ENCODE data around the gene LILRA5. TPM values are rescaled to one million over a fixed set of nuclear protein-coding genes. Genes with fewer than 3 reads are reported as not detected.
"Not testable (repeated sequence)": the region's sequence is repeated elsewhere in the genome, so short reads cannot be mapped to it uniquely, and the experiment has no call there.

LILRA5 gene
- total and polyA plus RNA-seq, 5 donors from 2014 or later = 0.67 TPM; not detected in 4

- H3K36me3 Mint-ChIP-seq; H3K27ac Mint-ChIP-seq; H3K27ac ChIP-seq (ENCODE audit: insufficient read depth, low read length, poor library complexity, severe bottlenecking); H3K9me3 ChIP-seq (ENCODE audit: control insufficient read depth in 2 of 2, low read length in 2 of 2); H3K27me3 ChIP-seq (ENCODE audit: control insufficient read depth, insufficient read depth, low read length); DNase-seq; H3K4me1 ChIP-seq (ENCODE audit: control insufficient read depth, insufficient read depth, low read length, poor library complexity, severe bottlenecking); H3K4me3 ChIP-seq (ENCODE audit: low read depth, low read length); H3K4me1 Mint-ChIP-seq; H3K9me3 Mint-ChIP-seq; H3K36me3 ChIP-seq (ENCODE audit: control insufficient read depth, insufficient read depth, low read length); ATAC-seq (ENCODE audit: low read depth in 2 of 2): not testable (repeated sequence)
- peak overlapping the region in 1 of 4 donors; percentile 38 for H3K4me3 Mint-ChIP-seq
- H3K27me3 Mint-ChIP-seq = peaks cover 25% of the 10 kb centered on the region
Observed at GRCh38 chr19:54278056-54278455, 34.9 kb downstream of the LILRA5 start.

GRCh38 chr19:54277111-54277615 is 35.8 kb downstream of the LILRA5 start:
- H3K4me1 Mint-ChIP-seq; H3K9me3 Mint-ChIP-seq; H3K4me1 ChIP-seq (ENCODE audit: control insufficient read depth, insufficient read depth, low read length, poor library complexity, severe bottlenecking); H3K27ac ChIP-seq (ENCODE audit: insufficient read depth, low read length, poor library complexity, severe bottlenecking); H3K4me3 ChIP-seq (ENCODE audit: low read depth, low read length); H3K27ac Mint-ChIP-seq; H3K36me3 ChIP-seq (ENCODE audit: control insufficient read depth, insufficient read depth, low read length); H3K36me3 Mint-ChIP-seq; DNase-seq; ATAC-seq (ENCODE audit: low read depth in 2 of 2); H3K9me3 ChIP-seq (ENCODE audit: control insufficient read depth in 2 of 2, low read length in 2 of 2); H3K4me3 Mint-ChIP-seq; H3K27me3 ChIP-seq (ENCODE audit: control insufficient read depth, insufficient read depth, low read length): not testable (repeated sequence)
- H3K27me3 Mint-ChIP-seq = peaks cover 22% of the 10 kb centered on the region

- no peaks in the 10 kb centered on the region for H3K4me1 Mint-ChIP-seq
Observed at GRCh38 chr19:54275951-54276350, 37.0 kb downstream of the LILRA5 start.

GRCh38 chr19:54274516-54274915 is 38.5 kb downstream of the LILRA5 start:
- not testable (repeated sequence) for H3K27me3 ChIP-seq (ENCODE audit: control insufficient read depth, insufficient read depth, low read length); H3K9me3 Mint-ChIP-seq; H3K36me3 Mint-ChIP-seq; H3K4me3 ChIP-seq (ENCODE audit: low read depth, low read length); H3K4me3 Mint-ChIP-seq; H3K27ac ChIP-seq (ENCODE audit: insufficient read depth, low read length, poor library complexity, severe bottlenecking); H3K27ac Mint-ChIP-seq; ATAC-seq (ENCODE audit: low read depth in 2 of 2); DNase-seq; H3K4me1 Mint-ChIP-seq; H3K4me1 ChIP-seq (ENCODE audit: control insufficient read depth, insufficient read depth, low read length, poor library complexity, severe bottlenecking); H3K9me3 ChIP-seq (ENCODE audit: control insufficient read depth in 2 of 2, low read length in 2 of 2); H3K36me3 ChIP-seq (ENCODE audit: control insufficient read depth, insufficient read depth, low read length)
- H3K27me3 Mint-ChIP-seq = peaks cover 21% of the 10 kb centered on the region

More at GRCh38 chr19:54275951-54276350, 37.0 kb downstream of the LILRA5 start:
- Histone ChIP-seq H3K27ac (ENCODE audit: insufficient read depth, low read length, poor library complexity, severe bottlenecking) (no peak overlapping the region), H3K4me1 (ENCODE audit: control insufficient read depth, insufficient read depth, low read length, poor library complexity, severe bottlenecking) (no peaks in the 10 kb centered on the region), H3K27me3 (ENCODE audit: control insufficient read depth, insufficient read depth, low read length) (peaks cover 1% of the 10 kb centered on the region), H3K36me3 (ENCODE audit: control insufficient read depth, insufficient read depth, low read length) (no peaks in the 10 kb centered on the region), H3K9me3 (ENCODE audit: control insufficient read depth in 2 of 2, low read length in 2 of 2) (no peaks in the 10 kb centered on the region), H3K4me3 (ENCODE audit: low read depth, low read length) (no peak overlapping the region)
- Mint-ChIP-seq H3K27me3 (peaks cover 19% of the 10 kb centered on the region), H3K27ac (no peak overlapping the region), H3K36me3 (no peaks in the 10 kb centered on the region), H3K4me3 (no peak overlapping the region), H3K9me3 (no peaks in the 10 kb centered on the region)
- ATAC-seq (ENCODE audit: low read depth in 2 of 2) (no peak), DNase-seq (no peak)

GRCh38 chr19:54273821-54274220 is 39.1 kb downstream of the LILRA5 start:
- no peaks in the 10 kb centered on the region for H3K36me3 Mint-ChIP-seq
- H3K4me3 Mint-ChIP-seq = no peak overlapping the region
- ATAC-seq (ENCODE audit: low read depth in 2 of 2) (no peak), DNase-seq (no peak)
- H3K9me3 Mint-ChIP-seq = no peaks in the 10 kb centered on the region
- no peak overlapping the region for H3K27ac ChIP-seq (ENCODE audit: insufficient read depth, low read length, poor library complexity, severe bottlenecking)
- no peak overlapping the region for H3K4me3 ChIP-seq (ENCODE audit: low read depth, low read length)
- no peaks in the 10 kb centered on the region for H3K4me1 ChIP-seq (ENCODE audit: control insufficient read depth, insufficient read depth, low read length, poor library complexity, severe bottlenecking)
- no peaks in the 10 kb centered on the region for H3K36me3 ChIP-seq (ENCODE audit: control insufficient read depth, insufficient read depth, low read length)
- no peak overlapping the region for H3K27ac Mint-ChIP-seq
- H3K27me3 Mint-ChIP-seq = peaks cover 21% of the 10 kb centered on the region
- H3K4me1 Mint-ChIP-seq = no peaks in the 10 kb centered on the region
- no peaks in the 10 kb centered on the region for H3K9me3 ChIP-seq (ENCODE audit: control insufficient read depth in 2 of 2, low read length in 2 of 2)
- peaks cover 1% of the 10 kb centered on the region for H3K27me3 ChIP-seq (ENCODE audit: control insufficient read depth, insufficient read depth, low read length)

- not testable (repeated sequence) for H3K9me3 ChIP-seq (ENCODE audit: control insufficient read depth in 2 of 2, low read length in 2 of 2); H3K27me3 ChIP-seq (ENCODE audit: control insufficient read depth, insufficient read depth, low read length); DNase-seq; ATAC-seq (ENCODE audit: low read depth in 2 of 2); H3K4me3 Mint-ChIP-seq; H3K27ac ChIP-seq (ENCODE audit: insufficient read depth, low read length, poor library complexity, severe bottlenecking); H3K36me3 ChIP-seq (ENCODE audit: control insufficient read depth, insufficient read depth, low read length); H3K27ac Mint-ChIP-seq; H3K4me1 Mint-ChIP-seq; H3K4me1 ChIP-seq (ENCODE audit: control insufficient read depth, insufficient read depth, low read length, poor library complexity, severe bottlenecking); H3K9me3 Mint-ChIP-seq; H3K36me3 Mint-ChIP-seq; H3K4me3 ChIP-seq (ENCODE audit: low read depth, low read length)
- peaks cover 21% of the 10 kb centered on the region for H3K27me3 Mint-ChIP-seq
Observed at GRCh38 chr19:54272181-54272580, 40.8 kb downstream of the LILRA5 start.

- H3K27me3 ChIP-seq (ENCODE audit: control insufficient read depth, insufficient read depth, low read length); ATAC-seq (ENCODE audit: low read depth in 2 of 2); H3K4me1 Mint-ChIP-seq; H3K4me3 ChIP-seq (ENCODE audit: low read depth, low read length); H3K36me3 ChIP-seq (ENCODE audit: control insufficient read depth, insufficient read depth, low read length); H3K36me3 Mint-ChIP-seq; H3K9me3 ChIP-seq (ENCODE audit: control insufficient read depth in 2 of 2, low read length in 2 of 2); DNase-seq; H3K9me3 Mint-ChIP-seq; H3K27ac Mint-ChIP-seq; H3K4me3 Mint-ChIP-seq; H3K4me1 ChIP-seq (ENCODE audit: control insufficient read depth, insufficient read depth, low read length, poor library complexity, severe bottlenecking); H3K27ac ChIP-seq (ENCODE audit: insufficient read depth, low read length, poor library complexity, severe bottlenecking): not testable (repeated sequence)
- H3K27me3 Mint-ChIP-seq = peaks cover 21% of the 10 kb centered on the region
Observed at GRCh38 chr19:54271587-54271986, 41.4 kb downstream of the LILRA5 start.

GRCh38 chr19:54271106-54271505 is 41.9 kb downstream of the LILRA5 start:
- no peak overlapping the region for H3K27ac ChIP-seq (ENCODE audit: insufficient read depth, low read length, poor library complexity, severe bottlenecking)
- peak in 1 of 2 donors; percentile 17 for ATAC-seq (ENCODE audit: low read depth in 2 of 2)
- H3K9me3 Mint-ChIP-seq = no peaks in the 10 kb centered on the region

More at GRCh38 chr19:54271106-54271505, 41.9 kb downstream of the LILRA5 start:
- peaks cover 1% of the 10 kb centered on the region for H3K27me3 ChIP-seq (ENCODE audit: control insufficient read depth, insufficient read depth, low read length)
- no peaks in the 10 kb centered on the region for H3K9me3 ChIP-seq (ENCODE audit: control insufficient read depth in 2 of 2, low read length in 2 of 2)
- Mint-ChIP-seq H3K4me3 (no peak overlapping the region), H3K27ac (no peak overlapping the region), H3K36me3 (no peaks in the 10 kb centered on the region), H3K27me3 (peaks cover 21% of the 10 kb centered on the region), H3K4me1 (no peaks in the 10 kb centered on the region)
- H3K36me3 ChIP-seq (ENCODE audit: control insufficient read depth, insufficient read depth, low read length) = no peaks in the 10 kb centered on the region
- no peak overlapping the region for H3K4me3 ChIP-seq (ENCODE audit: low read depth, low read length)
- no peaks in the 10 kb centered on the region for H3K4me1 ChIP-seq (ENCODE audit: control insufficient read depth, insufficient read depth, low read length, poor library complexity, severe bottlenecking)
- no peak for DNase-seq

Measured in CD4-positive, CD25-positive, alpha-beta regulatory T cell (primary cell).